ENCODE results near the gene RAB40B. TPM values are rescaled to one million over a fixed set of nuclear protein-coding genes. Genes with fewer than 3 reads are reported as not detected.

Gene RAB40B
- polyA plus RNA-seq, 1 experiment: 9.4 TPM

- no peak overlapping the region for H3K4me3 ChIP-seq (ENCODE audit: low read depth, low read length)
- no peak for DNase-seq (ENCODE audit: low read depth)
- ChIA-PET CTCF (no interaction called here), POLR2A (no interaction called here)
- H3K27me3 ChIP-seq (ENCODE audit: control insufficient read depth, insufficient read depth, low read length): no peaks in the 10 kb centered on the region
- TF ChIP-seq CTCF (IDR thresholded peaks at IDR 0.05; ENCODE audit: insufficient read depth, low read depth, low read length): no peak
- H3K36me3 ChIP-seq (ENCODE audit: control insufficient read depth, insufficient read depth, low read length): peaks cover 6% of the 10 kb centered on the region
Measured at GRCh38 chr17:82718986-82719685, 20.6 kb upstream of the RAB40B start.

GRCh38 chr17:82716203-82717010 is 17.9 kb upstream of the RAB40B start, which contains the start of gene FN3KRP:
Gene FN3KRP, plus strand, starts transcription at chr17:82716706. Its CDS starts 50 bp downstream, at chr17:82716756.
- H3K4me3 ChIP-seq (ENCODE audit: low read depth, low read length): peak within 1 kb of the TSS; percentile 81
- ChIA-PET POLR2A (interaction anchor here (0.7 kb wide), 1 partner anchor 32 kb away, joined by 20 read pairs; no protein-coding TSS in a partner anchor), CTCF (interaction anchor here (0.5 to 1.1 kb wide), 2 partner anchors 19 to 92 kb away, joined by 3 read pairs; no protein-coding TSS in a partner anchor)
- H3K27me3 ChIP-seq (ENCODE audit: control insufficient read depth, insufficient read depth, low read length): no peaks in the 10 kb centered on the region
- H3K36me3 ChIP-seq (ENCODE audit: control insufficient read depth, insufficient read depth, low read length): peaks cover 6% of the 10 kb centered on the region
- TF ChIP-seq CTCF (IDR thresholded peaks at IDR 0.05; ENCODE audit: insufficient read depth, low read depth, low read length): no peak
- DNase-seq (ENCODE audit: low read depth): peak; percentile 26

GRCh38 chr17:82713071-82713723 is 14.7 kb upstream of the RAB40B start:
- Histone ChIP-seq H3K36me3 (ENCODE audit: control insufficient read depth, insufficient read depth, low read length) (no peaks in the 10 kb centered on the region), H3K4me3 (ENCODE audit: low read depth, low read length) (no peak overlapping the region), H3K27me3 (ENCODE audit: control insufficient read depth, insufficient read depth, low read length) (no peaks in the 10 kb centered on the region)
- POLR2A ChIA-PET: interaction anchor here (0.6 kb wide), 1 partner anchor 73 kb away, joined by 6 read pairs; no protein-coding TSS in a partner anchor
- DNase-seq (ENCODE audit: low read depth): no peak
- CTCF ChIA-PET: no interaction called here
- no peak for TF ChIP-seq CTCF (IDR thresholded peaks at IDR 0.05; ENCODE audit: insufficient read depth, low read depth, low read length)

GRCh38 chr17:82710499-82711232 is 12.2 kb upstream of the RAB40B start:
- POLR2A ChIA-PET: no interaction called here
- no peak overlapping the region for H3K4me3 ChIP-seq (ENCODE audit: low read depth, low read length)
- H3K36me3 ChIP-seq (ENCODE audit: control insufficient read depth, insufficient read depth, low read length): no peaks in the 10 kb centered on the region
- DNase-seq (ENCODE audit: low read depth): no peak
- H3K27me3 ChIP-seq (ENCODE audit: control insufficient read depth, insufficient read depth, low read length): no peaks in the 10 kb centered on the region
- no peak for TF ChIP-seq CTCF (IDR thresholded peaks at IDR 0.05; ENCODE audit: insufficient read depth, low read depth, low read length)
- CTCF ChIA-PET: no interaction called here
